IPS-20b (cell line): ENCODE data around the gene GLYAT.

ENCODE experiments used
- H3K27ac ChIP-seq: one replicate; pipeline ENCODE4 v1.5.1; 2013; ENCODE audit warnings: low read length
- H3K27me3 ChIP-seq: 2 replicates; pipeline ENCODE4 v1.6.1; 2013; ENCODE audit warnings: mild to moderate bottlenecking, low read length, inconsistent platforms; ENCODE audit not compliant: insufficient read depth
- H3K36me3 ChIP-seq: 2 replicates; pipeline ENCODE4 v1.6.1; 2013; ENCODE audit warnings: low read depth, mild to moderate bottlenecking, inconsistent platforms, low read length, moderate library complexity; ENCODE audit not compliant: insufficient read depth
- H3K4me1 ChIP-seq: 2 replicates; pipeline ENCODE4 v1.6.1; 2013; ENCODE audit warnings: mild to moderate bottlenecking, control low read depth, inconsistent platforms, low read length, moderate library complexity; ENCODE audit not compliant: insufficient read depth
- H3K4me3 ChIP-seq: 2 replicates; pipeline ENCODE4 v1.5.1; 2013; ENCODE audit warnings: mild to moderate bottlenecking, low read length, inconsistent platforms
- H3K9ac ChIP-seq: 2 replicates; pipeline ENCODE4 v1.6.1; 2013; ENCODE audit warnings: low read depth, mild to moderate bottlenecking, inconsistent platforms, low read length, moderate library complexity
- H3K9me3 ChIP-seq: 2 replicates; pipeline ENCODE4 v1.6.1; 2013; ENCODE audit warnings: mild to moderate bottlenecking, low read depth, low read length, inconsistent platforms; ENCODE audit not compliant: insufficient read depth

GLYAT gene

DNA sequence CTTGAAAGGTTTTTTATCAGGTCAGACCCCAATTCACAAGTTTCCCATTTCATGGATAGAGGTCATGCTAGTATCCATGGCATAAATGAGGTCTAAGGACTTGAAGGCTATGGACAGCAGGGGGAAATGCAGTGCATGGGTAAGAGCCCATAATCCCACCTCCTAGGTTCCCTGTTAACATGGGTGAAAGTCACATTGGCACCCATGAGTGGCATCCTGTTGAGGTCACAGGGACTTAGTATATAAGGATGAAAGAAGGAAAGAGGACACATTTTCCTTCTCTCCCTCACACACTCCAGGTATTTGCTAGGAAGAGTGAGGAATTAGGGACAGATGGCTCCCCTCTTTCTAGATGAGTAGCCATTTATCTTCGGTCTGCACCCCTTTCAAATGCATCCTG is 9.4 kb upstream of the GLYAT start:
- Histone ChIP-seq H3K27ac (no peak overlapping the region), H3K4me3 (no peak overlapping the region), H3K36me3 (no peaks in the 10 kb centered on the region), H3K9me3 (peaks cover 79% of the 10 kb centered on the region), H3K9ac (no peak overlapping the region), H3K4me1 (no peaks in the 10 kb centered on the region), H3K27me3 (no peaks in the 10 kb centered on the region)

DNA sequence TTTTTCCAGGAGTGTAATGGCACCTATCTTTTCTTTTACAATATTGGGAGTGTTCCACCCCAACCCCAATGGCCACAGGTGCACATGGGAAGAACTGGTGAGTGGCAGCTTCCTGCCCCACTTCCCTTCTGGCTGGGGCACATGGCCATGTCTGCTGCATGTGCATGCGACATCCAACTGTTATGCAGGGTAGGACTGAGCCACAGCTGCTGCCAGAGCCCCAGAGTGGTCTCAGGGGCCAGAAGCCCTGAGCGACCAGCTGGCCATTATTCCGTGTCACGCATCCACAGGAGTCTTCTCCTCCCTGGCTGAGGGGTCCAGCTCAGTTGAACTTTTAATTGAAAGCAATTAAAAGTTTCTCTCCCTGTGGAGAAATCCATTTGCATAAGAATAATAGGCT is 8.7 kb upstream of the GLYAT start:
- Histone ChIP-seq H3K9me3 (peaks cover 80% of the 10 kb centered on the region), H3K4me3 (no peak overlapping the region), H3K9ac (no peak overlapping the region), H3K4me1 (no peaks in the 10 kb centered on the region), H3K36me3 (no peaks in the 10 kb centered on the region), H3K27ac (no peak overlapping the region), H3K27me3 (no peaks in the 10 kb centered on the region)

DNA sequence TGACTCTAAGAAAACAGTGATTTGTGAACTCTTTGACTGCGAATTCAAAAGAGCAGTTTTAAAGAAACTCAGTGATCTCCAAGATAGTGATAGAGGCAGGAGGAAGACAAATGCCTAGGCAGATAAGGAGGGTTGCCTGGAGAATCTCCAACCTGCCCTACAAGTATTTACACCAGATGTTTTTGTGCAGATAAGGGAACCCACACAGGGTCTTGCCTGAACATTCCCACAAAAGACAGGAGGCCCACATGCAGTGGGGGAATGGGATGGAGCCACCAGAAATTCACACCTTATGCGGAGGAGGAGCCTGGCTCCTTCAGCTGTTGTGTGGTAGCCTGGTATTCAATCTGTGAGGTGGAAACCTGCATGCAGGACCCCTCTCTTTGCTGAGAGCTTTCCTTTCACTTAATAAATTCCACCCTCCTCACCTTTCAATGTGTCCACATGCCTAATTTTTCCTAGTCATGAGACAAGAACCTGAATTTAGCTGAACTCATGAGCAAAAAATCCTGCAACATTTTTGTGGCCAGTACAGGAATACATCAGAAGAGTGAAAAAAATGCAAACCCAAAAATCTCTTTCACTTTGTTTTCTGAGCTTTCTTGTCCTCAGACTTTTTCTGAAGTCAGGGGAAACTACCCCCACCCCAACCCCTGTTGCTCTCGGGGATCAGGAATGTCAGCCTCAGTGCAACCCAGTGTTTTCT is 8.1 kb upstream of the GLYAT start:
- Histone ChIP-seq H3K4me1 (no peaks in the 10 kb centered on the region), H3K27ac (no peak overlapping the region), H3K9me3 (peaks cover 86% of the 10 kb centered on the region), H3K36me3 (no peaks in the 10 kb centered on the region), H3K4me3 (no peak overlapping the region), H3K27me3 (no peaks in the 10 kb centered on the region), H3K9ac (no peak overlapping the region)

DNA sequence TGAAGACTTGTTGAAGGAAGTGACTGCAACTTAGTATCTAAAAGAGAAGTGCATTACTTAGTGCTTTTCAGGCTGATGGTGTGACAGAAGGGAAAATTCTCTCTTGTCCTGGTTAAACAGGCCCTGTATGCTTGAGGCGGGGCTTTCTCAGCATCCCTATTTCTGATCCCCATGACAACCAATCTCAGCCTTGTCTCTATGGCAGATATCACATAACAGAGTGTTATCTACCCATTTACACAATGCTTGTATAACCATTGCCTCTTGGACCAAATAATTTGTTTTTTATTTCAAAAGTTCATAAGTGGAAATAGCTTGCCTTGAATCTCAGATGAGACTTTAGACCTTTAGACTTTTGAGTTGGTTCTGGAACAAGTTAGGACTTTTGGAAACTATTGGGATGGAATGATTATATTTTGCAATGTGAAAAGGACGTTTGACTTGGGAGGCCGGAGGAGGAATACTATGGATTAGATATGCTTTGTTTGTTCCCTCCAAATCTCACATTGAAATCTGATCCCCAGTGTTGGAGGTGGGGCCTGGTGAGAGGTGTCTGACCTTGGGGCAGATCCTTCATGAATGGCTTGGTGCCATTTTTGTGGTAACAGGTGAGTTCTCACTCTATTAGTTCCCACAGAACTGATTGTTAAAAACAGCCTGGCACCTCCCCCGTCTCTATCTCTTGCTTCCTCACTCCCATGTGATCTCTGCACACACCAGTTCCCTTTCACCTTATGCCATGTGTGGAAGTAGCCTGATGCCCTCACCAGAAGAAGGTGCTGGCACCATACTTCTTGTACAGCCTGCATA is 3.1 kb upstream of the GLYAT start:
- no peak overlapping the region for H3K4me3 ChIP-seq
- H3K27ac ChIP-seq, result no peak overlapping the region
- H3K36me3 ChIP-seq, result no peaks in the 10 kb centered on the region
- peaks cover 74% of the 10 kb centered on the region for H3K9me3 ChIP-seq
- H3K4me1 ChIP-seq, result no peaks in the 10 kb centered on the region
- no peaks in the 10 kb centered on the region for H3K27me3 ChIP-seq
- H3K9ac ChIP-seq, result no peak overlapping the region

DNA sequence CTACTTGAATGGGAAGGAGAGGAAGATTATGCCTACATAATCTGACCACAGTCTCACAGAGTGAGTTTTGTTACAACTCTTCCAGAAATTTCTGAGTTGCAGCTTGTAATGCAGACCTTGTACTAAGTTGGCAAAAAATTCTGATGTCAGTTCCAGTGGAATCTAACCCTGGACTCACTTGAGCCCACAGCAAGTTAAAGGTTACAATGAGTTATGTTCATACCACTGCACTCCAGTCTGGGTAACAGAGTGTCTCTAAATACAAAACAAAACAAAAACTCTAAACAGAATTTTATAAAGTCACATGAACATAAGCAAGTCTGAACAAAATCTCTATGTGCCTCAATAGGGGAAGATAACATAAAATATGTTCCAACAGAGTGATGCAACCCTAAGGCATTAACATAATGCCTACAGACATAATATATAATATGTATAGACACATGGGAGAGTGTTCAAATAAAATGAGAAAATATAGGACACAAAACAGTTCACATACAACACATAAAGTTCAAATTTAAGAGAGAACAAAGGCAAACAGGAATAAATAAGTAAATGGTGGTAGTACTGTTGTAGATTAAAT is 1.1 kb downstream of the GLYAT start:
- Histone ChIP-seq H3K9me3 (peaks cover 66% of the 10 kb centered on the region; the same call in 1 of the 2 replicates), H3K4me3 (no peak overlapping the region), H3K27me3 (no peaks in the 10 kb centered on the region), H3K9ac (no peak overlapping the region), H3K36me3 (no peaks in the 10 kb centered on the region), H3K4me1 (no peaks in the 10 kb centered on the region), H3K27ac (no peak overlapping the region)

DNA sequence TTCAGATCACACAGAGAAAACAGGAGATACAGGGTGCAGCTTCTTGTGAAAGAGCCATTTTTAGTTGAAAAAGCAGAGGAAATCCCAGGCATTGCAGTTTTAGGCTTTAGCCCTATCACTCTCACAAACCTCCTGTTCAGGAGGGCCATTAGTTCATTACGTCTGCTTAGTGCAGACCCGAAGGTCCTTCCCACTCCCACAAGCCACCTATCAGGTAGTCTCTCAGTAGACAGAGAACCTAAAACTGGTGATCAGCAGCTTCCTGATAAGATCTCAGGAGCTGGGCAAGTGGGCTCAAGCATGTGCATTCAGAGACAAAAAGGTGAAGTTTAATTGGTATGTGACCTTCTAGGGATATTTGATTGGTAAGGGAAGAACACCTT is 4.3 kb downstream of the GLYAT start:
- no peaks in the 10 kb centered on the region for H3K27me3 ChIP-seq
- H3K9me3 ChIP-seq, result peaks cover 65% of the 10 kb centered on the region; the same call in 1 of the 2 replicates
- H3K36me3 ChIP-seq, result no peaks in the 10 kb centered on the region
- H3K4me3 ChIP-seq, result no peak overlapping the region
- H3K9ac ChIP-seq, result no peak overlapping the region
- H3K4me1 ChIP-seq, result no peaks in the 10 kb centered on the region
- H3K27ac ChIP-seq, result no peak overlapping the region

DNA sequence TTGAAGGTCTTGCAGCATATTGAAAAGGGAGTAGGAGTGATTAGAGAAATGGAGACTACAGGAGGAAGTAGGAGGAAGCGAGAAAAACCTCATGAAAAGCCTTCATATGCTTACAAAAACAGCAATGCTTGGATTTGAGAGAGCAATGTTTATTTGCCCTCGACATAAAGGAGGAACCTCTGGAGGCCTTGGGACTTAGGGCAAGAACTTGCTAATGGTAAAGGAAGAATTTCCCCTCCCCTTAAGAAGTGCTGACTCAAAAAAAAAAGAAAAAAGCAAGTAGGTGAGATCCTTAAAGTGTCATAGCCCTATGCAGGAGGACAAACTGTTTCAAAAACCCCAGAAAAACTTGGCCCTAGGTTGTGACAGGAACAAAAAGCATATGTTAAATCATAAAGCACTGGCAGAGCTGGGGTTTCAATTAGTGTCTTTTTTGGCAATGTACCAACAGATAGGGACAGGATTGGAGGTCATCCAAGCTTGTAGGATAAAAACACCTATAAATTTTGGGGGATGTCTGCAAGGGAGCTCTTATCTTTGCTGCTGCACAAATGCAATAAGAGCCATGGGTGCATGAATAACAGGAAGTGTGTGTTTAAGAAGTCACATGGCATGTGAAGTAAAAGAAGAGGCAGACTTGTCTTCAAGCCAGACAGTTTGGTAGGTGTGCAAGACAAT is 4.9 kb downstream of the GLYAT start:
- Histone ChIP-seq H3K27ac (no peak overlapping the region), H3K36me3 (no peaks in the 10 kb centered on the region), H3K4me3 (no peak overlapping the region), H3K9ac (no peak overlapping the region), H3K27me3 (no peaks in the 10 kb centered on the region), H3K4me1 (no peaks in the 10 kb centered on the region), H3K9me3 (peaks cover 68% of the 10 kb centered on the region; the same call in 1 of the 2 replicates)

DNA sequence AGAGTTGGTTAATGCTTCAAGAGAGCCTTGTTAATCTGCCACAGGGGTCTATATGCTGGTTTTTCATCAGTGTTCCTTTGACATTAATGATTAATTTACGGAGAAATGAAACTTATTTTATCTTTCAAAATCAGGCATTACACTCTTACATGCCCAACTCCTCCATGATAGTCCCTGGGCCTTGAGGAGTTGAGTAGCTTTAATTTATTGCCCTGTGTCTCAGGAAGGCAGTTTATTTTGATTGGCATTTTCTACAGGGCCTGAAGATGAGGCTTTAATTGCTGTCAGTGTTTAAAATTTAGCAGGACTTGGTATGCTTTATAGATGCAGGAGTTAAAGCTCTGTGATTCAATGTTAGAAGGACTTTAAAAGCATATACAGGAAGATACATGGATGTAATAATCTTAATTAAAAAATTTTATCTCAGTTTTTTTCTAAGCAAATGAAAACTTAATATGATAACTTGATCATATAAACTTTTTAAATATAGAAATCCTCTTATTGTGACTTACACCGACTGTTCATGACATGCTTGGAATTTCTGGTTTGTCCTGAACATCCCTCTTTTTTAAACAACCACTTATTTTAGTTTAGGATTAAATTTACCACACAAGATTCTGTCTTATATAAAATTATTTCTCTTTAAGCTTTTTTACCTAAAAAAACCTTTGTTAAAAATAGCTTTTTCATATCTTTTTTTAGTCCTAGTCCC is 12.2 kb downstream of the GLYAT start:
- peaks cover 72% of the 10 kb centered on the region for H3K9me3 ChIP-seq
- H3K4me1 ChIP-seq, result no peaks in the 10 kb centered on the region
- H3K27ac ChIP-seq, result no peak overlapping the region
- H3K4me3 ChIP-seq, result no peak overlapping the region
- no peak overlapping the region for H3K9ac ChIP-seq
- H3K36me3 ChIP-seq, result no peaks in the 10 kb centered on the region
- no peaks in the 10 kb centered on the region for H3K27me3 ChIP-seq

DNA sequence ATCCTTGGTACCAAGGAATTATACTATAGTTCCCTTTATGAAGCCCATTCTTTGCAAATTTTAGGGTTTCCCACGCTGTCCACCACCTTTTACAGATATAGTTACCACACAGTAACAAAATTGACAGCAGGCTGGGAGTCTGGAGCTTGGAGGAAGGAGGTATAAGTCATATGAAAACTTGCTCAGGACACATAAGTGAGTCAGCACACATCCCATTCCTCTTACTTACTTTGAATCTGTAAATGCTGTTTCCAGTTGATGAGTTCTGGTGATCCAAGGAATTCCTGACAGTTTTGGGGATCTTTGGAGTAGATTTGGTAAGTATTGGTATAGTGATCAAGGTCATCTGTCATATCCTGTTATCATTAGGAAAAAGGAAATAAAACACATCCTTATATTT is 19.2 kb downstream of the GLYAT start:
- Histone ChIP-seq H3K9ac (no peak overlapping the region), H3K4me1 (no peaks in the 10 kb centered on the region), H3K9me3 (peaks cover 78% of the 10 kb centered on the region), H3K36me3 (no peaks in the 10 kb centered on the region), H3K27me3 (no peaks in the 10 kb centered on the region), H3K27ac (no peak overlapping the region), H3K4me3 (no peak overlapping the region)

DNA sequence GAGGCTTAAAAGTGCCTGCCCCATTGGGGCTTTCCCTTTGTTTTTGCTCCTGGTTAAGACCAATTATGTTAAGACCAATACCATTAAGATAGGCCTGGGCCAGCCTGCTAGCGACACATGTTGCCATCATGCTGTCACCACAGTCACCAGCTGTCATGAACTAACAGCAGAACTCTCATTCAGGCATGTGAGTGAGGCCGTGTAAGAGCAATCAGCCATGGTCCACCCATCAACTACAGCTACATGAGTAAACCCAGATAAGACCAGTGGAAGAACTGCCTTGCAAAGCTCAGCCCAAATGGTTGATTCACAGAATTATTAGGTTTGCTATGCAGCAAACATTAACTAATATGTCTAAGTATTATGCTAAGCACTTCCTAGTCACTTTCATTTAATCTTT is 19.9 kb downstream of the GLYAT start:
- Histone ChIP-seq H3K36me3 (no peaks in the 10 kb centered on the region), H3K4me3 (no peak overlapping the region), H3K27ac (no peak overlapping the region), H3K9ac (no peak overlapping the region), H3K27me3 (no peaks in the 10 kb centered on the region), H3K9me3 (peaks cover 80% of the 10 kb centered on the region), H3K4me1 (no peaks in the 10 kb centered on the region)

DNA sequence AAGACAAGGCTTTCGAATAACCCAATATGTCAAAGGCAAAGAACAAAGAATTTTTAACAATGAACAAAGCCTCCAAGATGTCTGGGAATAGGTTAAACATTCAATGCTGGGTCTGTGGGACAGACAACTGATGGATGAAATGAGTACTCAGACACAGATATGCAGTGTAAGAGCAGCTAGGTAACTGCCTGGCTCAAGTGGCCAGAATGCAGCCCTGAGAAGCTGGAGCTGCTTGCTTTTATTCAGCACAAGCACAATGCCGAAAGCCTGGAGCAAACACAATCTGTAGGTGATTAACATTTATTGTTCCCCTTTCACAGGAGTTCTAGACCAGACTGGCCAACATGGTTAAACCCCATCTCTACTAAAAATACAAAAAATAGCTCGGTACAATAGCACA is 24.0 kb downstream of the GLYAT start:
- no peaks in the 10 kb centered on the region for H3K36me3 ChIP-seq
- no peak overlapping the region for H3K4me3 ChIP-seq
- H3K27ac ChIP-seq, result no peak overlapping the region
- no peak overlapping the region for H3K9ac ChIP-seq
- H3K27me3 ChIP-seq, result no peaks in the 10 kb centered on the region
- H3K4me1 ChIP-seq, result no peaks in the 10 kb centered on the region
- H3K9me3 ChIP-seq, result peaks cover 92% of the 10 kb centered on the region
